Ascending aorta (tissue), 2 donors: ENCODE measurements around the gene HHIPL2. TPM values are rescaled to one million over a fixed set of nuclear protein-coding genes. Genes with fewer than 3 reads are reported as not detected.
"Not testable (repeated sequence)": the region's sequence is repeated elsewhere in the genome, so short reads cannot be mapped to it uniquely, and the experiment has no call there.

Experiments
- DNase-seq, 2 donors: peaks; one replicate each; pipeline ENCODE4 v3.0.0-alpha.2; 2019; ENCODE audit warnings: low spot score in 2 of 2
- H3K27ac ChIP-seq, 2 donors: fragments of 200-600 bp; sonication (generic); one replicate each; pipeline ENCODE4 v1.5.1; 2016 to 2017; ENCODE audit warnings: mild to moderate bottlenecking in 1 of 2
- H3K27me3 ChIP-seq: fragments of 200-600 bp; sonication (generic); one replicate; pipeline ENCODE4 v1.5.1; 2017
- H3K36me3 ChIP-seq, 2 donors: fragments of 200-600 bp; sonication (generic); one replicate each; pipeline ENCODE4 v1.5.1; 2016
- H3K4me1 ChIP-seq, 2 donors: fragments of 200-600 bp; sonication (generic); one replicate each; pipeline ENCODE4 v1.5.1; 2016 to 2017; ENCODE audit warnings: mild to moderate bottlenecking in 1 of 2
- H3K4me3 ChIP-seq, 2 donors: fragments of 200-600 bp; sonication (generic); one replicate each; pipeline ENCODE4 v1.5.1; 2016 to 2017; ENCODE audit warnings: mild to moderate bottlenecking in 1 of 2
- H3K9me3 ChIP-seq, 2 donors: fragments of 200-600 bp; sonication (generic); one replicate each; pipeline ENCODE4 v1.5.1; 2016
- CTCF ChIP-seq, 3 experiments: fragments of 200-600 bp in 2 of 3; fragments of 450-650 bp in 1 of 3; sonication (generic) in 2 of 3; IDR thresholded peaks; one replicate each; pipeline ENCODE4 v1.5.1; 2016 to 2019; ENCODE audit warnings: antibody characterized with exemption in 3 of 3, mild to moderate bottlenecking in 1 of 3, moderate library complexity in 1 of 3
- intact Hi-C: fragments of 100-400 bp; cut with DNase I; formaldehyde crosslinking; loops from one replicate; pipeline ENCODE4 v1.15.1; 2023
- total RNA-seq: library from RNA; depleted of rRNA; stranded (reverse); fragments of >200 nt; gene quantifications from one replicate; pipeline ENCODE4 v1.1.0, GENCODE V29; 2016

Gene HHIPL2
- total RNA-seq, 1 donor from 2014 or later = not detected

GRCh38 chr1:222529181-222529580 lies 18.7 kb downstream of the HHIPL2 start:
- no peak for TF ChIP-seq CTCF (IDR thresholded peaks at IDR 0.05)
- Histone ChIP-seq H3K9me3 (no peaks in the 10 kb centered on the region), H3K4me1 (no peaks in the 10 kb centered on the region), H3K36me3 (no peaks in the 10 kb centered on the region), H3K27me3 (no peaks in the 10 kb centered on the region), H3K27ac (no peak overlapping the region), H3K4me3 (no peak overlapping the region)
- intact Hi-C loops = no loop called here
- no peak for DNase-seq

- intact Hi-C loops = no loop called here
- H3K27me3 ChIP-seq = no peaks in the 10 kb centered on the region
- H3K36me3 ChIP-seq = no peaks in the 10 kb centered on the region
- no peak for DNase-seq
- no peak overlapping the region for H3K4me3 ChIP-seq
- no peak for TF ChIP-seq CTCF (IDR thresholded peaks at IDR 0.05)
- H3K4me1 ChIP-seq = no peaks in the 10 kb centered on the region
- H3K9me3 ChIP-seq = no peaks in the 10 kb centered on the region
- no peak overlapping the region for H3K27ac ChIP-seq
Measured at GRCh38 chr1:222525951-222526350, 22.0 kb downstream of the HHIPL2 start.

- H3K4me3 ChIP-seq = no peak overlapping the region
- intact Hi-C loops = no loop called here
- no peak for DNase-seq
- H3K36me3 ChIP-seq = no peaks in the 10 kb centered on the region
- H3K4me1 ChIP-seq = no peaks in the 10 kb centered on the region
- TF ChIP-seq CTCF (IDR thresholded peaks at IDR 0.05) = no peak
- H3K27ac ChIP-seq = no peak overlapping the region
- no peaks in the 10 kb centered on the region for H3K27me3 ChIP-seq
- H3K9me3 ChIP-seq = no peaks in the 10 kb centered on the region
Measured at GRCh38 chr1:222523852-222524251, 24.1 kb downstream of the HHIPL2 start.

- H3K4me1 ChIP-seq = no peaks in the 10 kb centered on the region
- TF ChIP-seq CTCF (IDR thresholded peaks at IDR 0.05) = no peak
- H3K27ac ChIP-seq = no peak overlapping the region
- no peak overlapping the region for H3K4me3 ChIP-seq
- H3K9me3 ChIP-seq = no peaks in the 10 kb centered on the region
- H3K36me3 ChIP-seq = no peaks in the 10 kb centered on the region
- no peak for DNase-seq
- no peaks in the 10 kb centered on the region for H3K27me3 ChIP-seq
- intact Hi-C loops = no loop called here
Measured at GRCh38 chr1:222522105-222522915, 25.6 kb downstream of the HHIPL2 start.

DNA sequence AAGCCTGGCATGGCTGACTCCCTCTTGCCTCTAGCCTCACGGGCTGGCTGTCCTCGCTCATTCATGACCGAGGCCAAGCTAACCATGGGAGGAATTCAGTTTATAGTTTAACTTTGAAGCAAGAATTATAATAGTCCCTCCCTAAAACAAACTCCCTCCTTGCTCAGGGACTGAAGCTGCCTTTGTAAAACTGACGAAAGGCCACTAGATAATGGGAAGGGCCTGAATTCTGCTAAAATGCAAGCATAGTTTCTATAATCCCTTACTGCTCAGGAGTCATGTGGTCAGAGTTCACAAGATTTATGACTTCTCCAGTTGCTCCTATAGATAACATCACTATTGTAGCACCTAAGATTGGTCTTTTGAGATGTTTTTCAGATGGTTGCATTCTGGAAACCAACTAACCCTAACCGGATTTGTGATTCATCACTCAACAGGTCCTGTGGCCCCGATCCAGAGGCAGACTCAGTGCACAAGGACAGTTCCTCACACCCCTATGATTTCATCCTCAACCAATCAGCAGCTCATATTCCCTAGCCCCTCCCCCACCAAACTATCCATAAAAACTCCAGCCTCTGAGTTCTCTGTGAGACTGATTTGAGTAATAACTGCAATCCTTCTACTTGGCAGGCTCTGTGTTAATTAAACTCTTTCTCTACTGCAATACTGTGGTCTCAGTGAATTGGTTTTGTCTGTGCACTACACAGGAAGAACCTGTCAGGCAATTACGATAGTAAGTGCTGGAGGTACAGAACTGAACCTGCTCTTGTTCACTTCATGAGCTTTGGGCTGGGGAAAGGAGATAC lies 26.4 kb downstream of the HHIPL2 start:
- no peaks in the 10 kb centered on the region for H3K4me1 ChIP-seq
- H3K36me3 ChIP-seq = no peaks in the 10 kb centered on the region
- no peak for TF ChIP-seq CTCF (IDR thresholded peaks at IDR 0.05)
- no peak overlapping the region for H3K27ac ChIP-seq
- H3K4me3 ChIP-seq = no peak overlapping the region
- no peaks in the 10 kb centered on the region for H3K27me3 ChIP-seq
- no peaks in the 10 kb centered on the region for H3K9me3 ChIP-seq
- intact Hi-C loops = no loop called here
- DNase-seq = no peak

DNA sequence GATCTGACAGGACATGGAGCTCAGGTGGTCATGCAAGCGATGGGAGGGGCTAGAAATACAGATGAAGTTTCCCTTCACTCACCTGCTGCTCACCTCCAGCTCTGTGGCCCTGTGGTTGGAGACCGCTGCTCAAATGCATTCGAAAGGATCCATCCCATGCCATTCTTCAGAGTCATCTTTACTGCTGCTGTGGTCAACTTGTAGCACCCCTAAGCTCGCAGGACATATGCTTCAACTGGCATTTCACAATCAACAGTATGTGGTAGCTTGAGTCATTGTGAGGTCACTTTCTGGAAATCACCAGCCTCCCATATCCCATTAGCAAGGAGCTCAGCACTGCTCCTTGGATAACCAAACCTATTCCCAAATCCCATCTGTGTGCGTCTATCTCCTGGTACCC lies 58.4 kb downstream of the HHIPL2 start:
- DNase-seq, H3K27ac ChIP-seq, H3K9me3 ChIP-seq, H3K4me1 ChIP-seq, H3K4me3 ChIP-seq, intact Hi-C loops, H3K27me3 ChIP-seq, H3K36me3 ChIP-seq: not testable (repeated sequence)

DNA sequence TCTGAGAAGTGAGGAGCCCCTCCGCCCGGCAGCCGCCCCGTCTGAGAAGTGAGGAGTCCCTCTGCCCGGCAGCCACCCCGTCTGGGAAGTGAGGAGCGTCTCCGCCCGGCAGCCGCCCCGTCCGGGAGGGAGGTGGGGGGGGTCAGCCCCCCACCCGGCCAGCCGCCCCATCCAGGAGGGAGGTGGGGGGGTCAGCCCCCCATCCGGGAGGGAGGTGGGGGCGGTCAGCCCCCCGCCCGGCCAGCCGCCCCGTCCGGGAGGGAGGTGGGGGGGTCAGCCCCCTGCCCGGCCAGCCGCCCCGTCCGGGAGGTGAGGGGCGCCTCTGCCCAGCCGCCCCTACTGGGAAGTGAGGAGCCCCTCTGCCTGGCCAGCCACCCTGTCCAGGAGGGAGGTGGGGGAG lies 60.1 kb downstream of the HHIPL2 start:
- H3K9me3 ChIP-seq, DNase-seq, H3K4me1 ChIP-seq, intact Hi-C loops, H3K36me3 ChIP-seq, H3K4me3 ChIP-seq, H3K27me3 ChIP-seq, H3K27ac ChIP-seq: not testable (repeated sequence)

- H3K27ac ChIP-seq, H3K27me3 ChIP-seq, H3K4me3 ChIP-seq, DNase-seq, intact Hi-C loops, H3K36me3 ChIP-seq, H3K4me1 ChIP-seq, H3K9me3 ChIP-seq: not testable (repeated sequence)
Measured at GRCh38 chr1:222484005-222484404, 63.9 kb downstream of the HHIPL2 start.

GRCh38 chr1:222479567-222479966 lies 68.3 kb downstream of the HHIPL2 start:
- H3K27ac ChIP-seq, intact Hi-C loops, H3K9me3 ChIP-seq, H3K27me3 ChIP-seq, H3K36me3 ChIP-seq, DNase-seq, H3K4me1 ChIP-seq, H3K4me3 ChIP-seq: not testable (repeated sequence)
